CD14-positive monocyte (primary cell): Measurements from ENCODE around the gene PRMT2. TPM values are rescaled to one million over a fixed set of nuclear protein-coding genes. Genes with fewer than 3 reads are reported as not detected.

Experiments used
- DNase-seq, 3 donors: peaks; one replicate each; pipeline ENCODE4 v3.0.0-alpha.2; 2011 to 2022
- H2AFZ ChIP-seq: 2 replicates; pipeline ENCODE4 v1.6.0; 2012; ENCODE audit warnings: mild to moderate bottlenecking, low read depth, low read length, inconsistent platforms; ENCODE audit not compliant: insufficient read depth, poor library complexity, severe bottlenecking
- H3K27ac ChIP-seq, 2 donors: 1 replicate in 1 of 2; 2 replicates in 1 of 2; pipeline ENCODE4 v1.5.1; 2012 to 2013; ENCODE audit warnings: low read length in 2 of 2, control low read depth in 1 of 2, inconsistent platforms in 1 of 2, low read depth in 1 of 2, mild to moderate bottlenecking in 1 of 2
- H3K27me3 ChIP-seq, 2 donors: one replicate each; pipeline versions ENCODE4 v1.6.0 to v1.6.1; 2011 to 2013; ENCODE audit warnings: low read length in 2 of 2; ENCODE audit not compliant: control insufficient read depth in 2 of 2, insufficient read depth in 2 of 2
- H3K36me3 ChIP-seq, 2 donors: replicated peaks in 1 of 2; 1 replicate in 1 of 2; 2 replicates in 1 of 2; pipeline versions ENCODE4 v1.5.1 to v1.6.1; 2012 to 2013; ENCODE audit warnings: low read length in 2 of 2, control low read depth in 1 of 2, inconsistent platforms in 1 of 2, mild to moderate bottlenecking in 1 of 2; ENCODE audit not compliant: insufficient read depth in 2 of 2, control insufficient read depth in 1 of 2
- H3K4me1 ChIP-seq, 2 donors: 1 replicate in 1 of 2; 2 replicates in 1 of 2; pipeline versions ENCODE4 v1.5.1 to v1.6.1; 2012 to 2013; ENCODE audit warnings: low read length in 2 of 2, control low read depth in 1 of 2, inconsistent platforms in 1 of 2, mild to moderate bottlenecking in 1 of 2, moderate library complexity in 1 of 2; ENCODE audit not compliant: insufficient read depth in 2 of 2, control insufficient read depth in 1 of 2
- H3K4me2 ChIP-seq: replicated peaks from 2 replicates; pipeline ENCODE3; 2012; ENCODE audit warnings: low read length, moderate library complexity, mild to moderate bottlenecking; ENCODE audit not compliant: poor library complexity, severe bottlenecking; ENCODE audit errors: extremely low read depth
- H3K4me3 ChIP-seq, 3 experiments: fragments of 200-600 bp in 1 of 3; sonication (generic) in 1 of 3; replicated peaks in 1 of 3; 1 replicate in 2 of 3; 2 replicates in 1 of 3; pipeline ENCODE4 v1.5.1; 2011 to 2013; ENCODE audit warnings: low read length in 3 of 3, mild to moderate bottlenecking in 3 of 3, control low read depth in 2 of 3, low read depth in 2 of 3, inconsistent platforms in 1 of 3, moderate library complexity in 1 of 3
- H3K79me2 ChIP-seq: 2 replicates; pipeline ENCODE4 v1.6.0; 2012; ENCODE audit warnings: mild to moderate bottlenecking, control low read depth, inconsistent platforms, low read length, moderate library complexity; ENCODE audit not compliant: insufficient read depth
- H3K9ac ChIP-seq: 2 replicates; pipeline ENCODE4 v1.6.0; 2017; ENCODE audit warnings: low read length, mild to moderate bottlenecking; ENCODE audit not compliant: insufficient read depth, poor library complexity, severe bottlenecking
- H3K9me3 ChIP-seq, 2 donors: replicated peaks in 1 of 2; 1 replicate in 1 of 2; 2 replicates in 1 of 2; pipeline versions ENCODE4 v1.5.1 to v1.6.1; 2012 to 2013; ENCODE audit warnings: low read length in 2 of 2, control low read depth in 1 of 2; ENCODE audit not compliant: control insufficient read depth in 1 of 2, insufficient read depth in 1 of 2
- H4K20me1 ChIP-seq: 2 replicates; pipeline ENCODE4 v1.6.0; 2012; ENCODE audit warnings: mild to moderate bottlenecking, low read length, control low read depth, moderate library complexity; ENCODE audit not compliant: insufficient read depth
- H3K27ac Mint-ChIP-seq, 7 donors: one replicate each; pipeline ENCODE4 v1.8.0; 2020; ENCODE audit warnings: mild to moderate bottlenecking in 7 of 7, mixed read lengths in 7 of 7, moderate library complexity in 6 of 7, inconsistent platforms in 2 of 7
- H3K27me3 Mint-ChIP-seq, 3 donors: one replicate each; pipeline ENCODE4 v1.8.0; 2021 to 2022; ENCODE audit warnings: low read depth in 3 of 3, mild to moderate bottlenecking in 3 of 3, mixed read lengths in 3 of 3, moderate library complexity in 3 of 3, inconsistent platforms in 1 of 3
- H3K36me3 Mint-ChIP-seq, 2 donors: one replicate each; pipeline ENCODE4 v1.8.0; 2020; ENCODE audit warnings: mixed read lengths in 2 of 2, inconsistent platforms in 1 of 2, mild to moderate bottlenecking in 1 of 2
- H3K4me1 Mint-ChIP-seq: one replicate; pipeline ENCODE4 v1.8.0; 2020; ENCODE audit warnings: mild to moderate bottlenecking, mixed read lengths
- H3K4me3 Mint-ChIP-seq, 2 donors: one replicate each; pipeline ENCODE4 v1.8.0; 2020; ENCODE audit warnings: mild to moderate bottlenecking in 2 of 2, mixed read lengths in 2 of 2, moderate library complexity in 1 of 2
- H3K9me3 Mint-ChIP-seq, 7 donors: one replicate each; pipeline ENCODE4 v1.8.0; 2020 to 2022; ENCODE audit warnings: mixed read lengths in 7 of 7, mild to moderate bottlenecking in 6 of 7, moderate library complexity in 6 of 7, inconsistent platforms in 2 of 7
- WGBS: methylation state at CpG from one replicate; pipeline ENCODE4 v1.1.5; 2013; ENCODE audit warnings: missing lambda C conversion rate; ENCODE audit not compliant: insufficient coverage; 5-methylcytosine and 5-hydroxymethylcytosine counted together
- intact Hi-C, 2 donors: fragments of 100-400 bp; cut with micrococcal nuclease; formaldehyde crosslinking; loops; one replicate each; pipeline versions ENCODE4 v1.15.0 to v1.15.1; 2023
- polyA plus RNA-seq, 3 donors: library from polyadenylated mRNA; depleted of rRNA in 1 of 3; unstranded in 2 of 3; stranded (reverse) in 1 of 3; fragments of 300-500 nt in 2 of 3; fragments of >200 nt in 1 of 3; fragmentation: Illumina TruSeq in 2 of 3; gene quantifications; 1 replicate in 2 of 3; 2 replicates in 1 of 3; pipeline ENCODE4 v1.2.3, GENCODE V29; 2012 to 2021
- TF ChIP-seq, protein P1 (sequence below): fragments of 200-600 bp; IDR thresholded peaks from one replicate; pipeline ENCODE4 v1.8.0; 2022; ENCODE audit warnings: antibody characterized with exemption, mild to moderate bottlenecking

The PRMT2 gene
- polyA plus RNA-seq, 3 donors: 71.5 to 106 (median 77.2) TPM

DNA sequence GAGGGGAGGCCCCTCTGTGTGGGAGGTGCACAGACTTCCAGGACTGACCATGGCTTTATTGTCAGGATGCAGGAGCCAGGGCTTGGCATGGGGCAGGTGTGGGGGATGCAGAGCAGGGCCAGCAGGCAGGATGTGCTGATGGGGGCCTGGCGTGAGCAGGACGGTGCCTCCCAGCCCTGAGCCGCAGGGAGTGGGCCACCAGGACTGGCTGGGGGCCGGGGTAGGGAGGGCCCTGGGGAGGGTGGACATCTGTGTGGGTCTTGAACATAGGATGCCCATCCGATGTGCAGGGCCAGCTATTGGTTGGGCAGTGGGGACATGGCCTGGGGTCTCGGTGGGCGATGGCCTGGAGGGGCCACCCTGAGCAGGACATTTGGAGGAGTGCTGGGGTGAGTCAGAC is 15.6 kb downstream of the PRMT2 start:
- Histone ChIP-seq H3K9me3 (peaks cover 16 to 33% of the 10 kb centered on the region in 2 donors), H3K36me3 (peaks cover 95 to 100% of the 10 kb centered on the region in 2 donors), H3K79me2 (peaks cover 26% of the 10 kb centered on the region), H3K4me2 (no peak overlapping the region), H2AFZ (no peak overlapping the region), H4K20me1 (peaks cover 53% of the 10 kb centered on the region), H3K27ac (no peak overlapping the region), H3K9ac (no peak overlapping the region), H3K27me3 (no peaks in the 10 kb centered on the region), H3K4me3 (no peak overlapping the region), H3K4me1 (no peaks in the 10 kb centered on the region)
- intact Hi-C loops: no loop called here
- Mint-ChIP-seq H3K36me3 (peaks cover 95 to 99% of the 10 kb centered on the region in 2 donors), H3K27ac (peak overlapping the region in 2 of 7 donors; percentile 26 to 59), H3K4me3 (no peak overlapping the region), H3K9me3 (peaks cover 12 to 35% (median 25%) of the 10 kb centered on the region in 7 donors), H3K27me3 (no peaks in the 10 kb centered on the region), H3K4me1 (no peaks in the 10 kb centered on the region)
- WGBS: over 99% methylated on average over 7 of the region's 7 CpGs
- TF ChIP-seq, protein P1, sequence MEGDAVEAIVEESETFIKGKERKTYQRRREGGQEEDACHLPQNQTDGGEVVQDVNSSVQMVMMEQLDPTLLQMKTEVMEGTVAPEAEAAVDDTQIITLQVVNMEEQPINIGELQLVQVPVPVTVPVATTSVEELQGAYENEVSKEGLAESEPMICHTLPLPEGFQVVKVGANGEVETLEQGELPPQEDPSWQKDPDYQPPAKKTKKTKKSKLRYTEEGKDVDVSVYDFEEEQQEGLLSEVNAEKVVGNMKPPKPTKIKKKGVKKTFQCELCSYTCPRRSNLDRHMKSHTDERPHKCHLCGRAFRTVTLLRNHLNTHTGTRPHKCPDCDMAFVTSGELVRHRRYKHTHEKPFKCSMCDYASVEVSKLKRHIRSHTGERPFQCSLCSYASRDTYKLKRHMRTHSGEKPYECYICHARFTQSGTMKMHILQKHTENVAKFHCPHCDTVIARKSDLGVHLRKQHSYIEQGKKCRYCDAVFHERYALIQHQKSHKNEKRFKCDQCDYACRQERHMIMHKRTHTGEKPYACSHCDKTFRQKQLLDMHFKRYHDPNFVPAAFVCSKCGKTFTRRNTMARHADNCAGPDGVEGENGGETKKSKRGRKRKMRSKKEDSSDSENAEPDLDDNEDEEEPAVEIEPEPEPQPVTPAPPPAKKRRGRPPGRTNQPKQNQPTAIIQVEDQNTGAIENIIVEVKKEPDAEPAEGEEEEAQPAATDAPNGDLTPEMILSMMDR: no peak
- DNase-seq: no peak

DNA sequence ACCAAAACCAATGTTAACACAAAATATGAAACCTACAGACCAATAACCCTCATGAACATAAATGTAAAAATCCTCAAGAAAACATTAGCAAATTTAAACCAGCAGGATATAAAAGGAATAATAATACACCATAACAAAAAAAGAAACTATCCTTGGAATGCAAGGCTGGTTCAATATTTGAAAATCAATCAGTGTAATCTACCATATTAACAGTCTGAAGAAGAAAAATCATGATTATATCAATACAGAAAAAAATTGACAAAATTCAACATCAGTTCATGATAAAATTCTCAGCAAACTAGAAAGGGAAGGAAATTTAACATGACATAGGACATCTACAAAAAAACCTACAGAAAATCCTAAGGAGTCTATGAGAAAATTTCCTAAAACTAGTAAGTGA is 19.8 kb downstream of the PRMT2 start:
- Histone ChIP-seq H3K4me3 (no peak overlapping the region), H3K4me2 (no peak overlapping the region), H3K9me3 (peaks cover 16 to 33% of the 10 kb centered on the region in 2 donors), H3K4me1 (no peaks in the 10 kb centered on the region), H4K20me1 (peaks cover 19% of the 10 kb centered on the region), H3K36me3 (peaks cover 79 to 95% of the 10 kb centered on the region in 2 donors), H3K9ac (no peak overlapping the region), H3K79me2 (peaks cover 9% of the 10 kb centered on the region), H3K27ac (no peak overlapping the region), H3K27me3 (no peaks in the 10 kb centered on the region), H2AFZ (no peak overlapping the region)
- no peak overlapping the region for H3K4me3 Mint-ChIP-seq
- H3K27me3 Mint-ChIP-seq: no peaks in the 10 kb centered on the region
- no peaks in the 10 kb centered on the region for H3K4me1 Mint-ChIP-seq
- no peak overlapping the region for H3K27ac Mint-ChIP-seq
- H3K36me3 Mint-ChIP-seq: peaks cover 79 to 95% of the 10 kb centered on the region in 2 donors
- TF ChIP-seq, protein P1: no peak
- H3K9me3 Mint-ChIP-seq: peaks cover 13 to 32% (median 23%) of the 10 kb centered on the region in 7 donors
- intact Hi-C loops: no loop called here
- no peak for DNase-seq
